Colon (tissue), 2 donors: Measurements from ENCODE around the gene KCNJ8.
"Not testable (repeated sequence)": the region's sequence is repeated elsewhere in the genome, so short reads cannot be mapped to it uniquely, and the experiment has no call there.

Source experiments
- FAIRE-seq: peaks from 2 replicates; lab custom pipeline; 2012; peaks lifted over from hg19 to GRCh38; lab: Jason Lieb, UNC
- donor health status: control.
- donor health status: control.

KCNJ8 gene

DNA sequence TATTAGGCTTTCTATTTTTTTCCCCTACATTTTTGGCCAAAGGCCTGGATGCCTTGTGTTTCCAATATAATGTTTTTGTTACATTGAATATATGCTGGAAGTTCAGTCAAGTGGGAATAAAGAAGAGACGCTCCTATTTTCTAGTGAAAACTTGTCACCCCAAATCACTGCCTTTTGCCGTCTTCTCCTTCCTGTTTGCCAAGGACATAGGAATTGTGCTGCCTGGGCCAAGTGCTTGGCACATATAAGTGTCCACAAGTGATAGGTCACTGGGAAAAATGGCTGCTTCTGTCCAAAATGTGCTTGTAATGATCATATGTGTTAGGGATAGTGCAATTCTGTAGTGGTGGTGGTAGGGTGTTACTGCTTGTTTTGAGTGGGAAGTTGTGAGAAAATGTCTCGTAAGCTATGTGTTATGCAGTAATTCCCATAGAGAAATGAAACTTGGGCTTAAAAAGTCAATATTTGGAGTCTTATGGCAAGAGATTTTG, 11.6 kb upstream of the KCNJ8 start:
- no peak for FAIRE-seq

DNA sequence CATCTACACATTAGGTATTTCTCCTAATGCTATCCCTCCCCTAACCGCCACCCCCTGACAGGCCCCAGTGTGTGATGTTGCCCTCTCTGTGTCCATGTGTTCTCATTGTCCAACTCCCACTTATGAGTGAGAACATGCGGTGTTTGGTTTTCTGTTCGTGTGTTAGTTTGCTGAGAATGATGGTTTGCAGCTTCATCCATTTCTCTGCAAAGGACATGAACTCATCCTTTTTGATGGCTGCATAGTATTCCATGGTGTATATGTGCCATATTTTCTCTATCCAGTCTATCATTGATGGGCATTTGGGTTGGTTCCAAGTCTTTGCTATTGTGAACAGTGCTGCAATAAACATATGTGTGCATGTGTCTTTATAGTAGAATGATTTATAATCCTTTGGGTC, 8.2 kb upstream of the KCNJ8 start:
- not testable (repeated sequence) for FAIRE-seq

DNA sequence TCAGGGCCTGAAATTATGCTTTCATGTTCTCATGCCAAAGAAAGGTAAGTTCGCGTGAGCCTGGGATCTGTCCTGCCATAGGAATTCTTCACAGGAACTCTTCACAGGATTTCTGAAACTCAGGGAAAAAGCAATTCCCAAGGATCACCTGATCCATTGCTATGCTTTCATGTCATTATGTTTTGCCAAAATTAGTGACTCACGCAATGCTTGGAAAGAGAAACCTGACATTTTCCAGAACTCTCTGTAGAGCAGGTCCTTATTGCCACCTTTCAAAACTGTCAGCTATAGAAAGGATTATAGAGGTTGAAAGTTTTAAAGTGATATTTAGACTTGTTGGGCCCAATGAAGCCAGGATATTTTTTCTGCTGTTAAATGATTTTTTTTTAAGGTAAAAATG, 6.3 kb upstream of the KCNJ8 start:
- no peak for FAIRE-seq

DNA sequence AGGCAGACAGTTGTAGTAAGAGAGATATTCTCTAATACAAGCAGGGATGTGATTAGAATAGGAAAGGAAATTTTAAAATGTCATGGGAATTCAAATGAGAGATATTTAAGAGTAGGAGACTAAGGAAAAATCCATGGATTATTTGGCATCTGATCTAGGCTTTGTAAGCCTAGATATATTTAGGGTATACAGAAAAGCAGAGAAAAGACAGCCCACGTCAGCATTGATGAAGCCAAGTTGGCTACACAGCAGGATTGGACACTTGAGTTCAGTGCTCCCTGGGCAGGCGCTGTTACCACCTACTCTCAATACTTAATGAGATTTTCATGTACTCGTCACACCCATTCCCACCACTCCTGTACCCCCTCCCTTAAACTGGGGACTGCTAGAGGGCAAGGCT, 1.7 kb upstream of the KCNJ8 start:
- FAIRE-seq, result no peak

DNA sequence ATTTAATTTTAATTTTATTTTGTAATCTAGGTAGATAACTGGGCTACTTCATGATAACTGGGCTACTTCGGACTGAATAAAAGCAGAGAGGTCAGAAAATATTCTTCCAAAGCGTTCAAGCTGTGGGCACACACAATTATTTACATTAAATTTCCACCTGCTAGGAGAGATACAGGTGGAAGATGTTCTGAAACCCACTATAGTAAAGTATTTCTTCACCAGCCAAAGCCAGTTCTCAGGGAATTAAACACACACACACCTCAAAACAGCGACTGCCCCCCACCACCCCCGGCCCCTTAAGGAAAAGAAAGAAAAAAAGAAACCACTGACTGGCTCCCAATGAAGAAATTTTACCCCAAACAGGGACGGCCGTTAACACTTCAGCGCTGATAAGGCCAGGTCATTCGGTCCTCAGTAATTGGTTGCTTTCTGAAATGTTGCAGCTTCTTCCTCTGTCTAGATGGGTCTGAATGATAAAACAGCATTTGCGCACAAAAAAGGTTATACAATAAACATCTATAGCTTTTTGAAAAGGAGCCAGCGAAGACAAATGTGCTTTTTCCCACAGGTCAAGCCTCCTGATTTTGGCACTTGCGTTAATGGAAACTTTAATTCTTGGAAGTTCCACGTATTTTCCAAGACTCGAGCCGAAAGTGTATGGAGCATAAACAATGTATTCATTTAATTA, 771 bp upstream of the KCNJ8 start:
- no peak for FAIRE-seq

DNA sequence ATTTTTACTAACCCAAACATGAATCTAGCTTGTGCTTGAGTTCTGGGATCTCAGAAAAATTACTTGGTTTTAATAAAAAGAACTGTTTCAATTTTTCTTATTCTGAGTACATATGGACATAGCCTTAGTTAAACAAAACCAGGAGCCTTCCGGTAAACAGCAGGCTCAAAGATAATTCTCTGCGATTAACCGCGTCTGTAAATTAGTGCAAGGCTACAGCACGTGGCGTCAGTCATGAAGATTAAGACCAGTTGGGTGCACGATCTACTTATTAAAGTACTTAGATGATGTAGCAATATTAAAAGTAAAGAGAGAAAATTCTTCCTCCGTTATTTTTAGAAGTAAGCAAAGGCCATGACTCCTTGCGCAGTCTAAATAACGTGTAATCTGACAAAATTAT, 700 bp downstream of the KCNJ8 start:
- FAIRE-seq, result no peak

DNA sequence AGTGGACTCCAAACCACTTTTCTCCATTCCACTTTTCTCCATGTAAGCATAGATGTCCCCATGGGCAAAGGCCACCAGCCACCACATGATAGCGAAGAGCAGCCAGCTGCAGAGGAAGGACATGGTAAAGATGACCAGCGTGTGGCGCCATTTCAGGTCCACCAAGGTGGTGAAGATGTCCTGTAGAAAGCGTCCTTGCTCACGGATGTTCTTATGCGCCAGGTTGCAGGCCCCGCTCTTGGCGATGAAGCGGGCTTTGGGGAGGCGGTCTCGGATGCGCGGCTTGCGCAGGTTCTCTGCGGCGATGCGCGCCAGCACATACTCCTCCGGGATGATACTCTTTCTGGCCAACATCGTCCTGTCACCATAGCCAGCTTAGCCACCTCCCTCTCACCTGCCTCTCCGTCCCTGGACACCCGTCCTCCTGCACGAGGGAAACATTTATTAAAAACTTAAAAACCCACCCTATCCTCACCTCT, 1.2 kb downstream of the KCNJ8 start:
- FAIRE-seq, result no peak

DNA sequence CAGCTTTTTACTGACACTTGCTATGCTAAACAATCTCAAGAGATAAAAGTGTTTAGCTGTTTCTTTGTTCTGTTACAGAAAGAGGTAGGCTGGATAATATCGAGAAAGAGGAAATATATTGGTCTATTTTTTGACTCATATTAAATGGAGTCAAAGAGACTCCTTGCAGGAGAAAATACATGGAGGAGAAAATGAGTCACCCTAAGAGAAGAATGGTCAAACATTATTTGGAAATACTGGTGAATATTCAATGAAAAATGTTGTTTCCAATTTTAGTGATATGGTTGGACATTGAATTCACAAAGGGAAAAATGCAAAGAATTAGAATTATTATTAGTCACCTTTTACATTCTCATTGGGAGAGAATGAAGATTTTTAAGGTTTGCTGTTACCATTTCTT, 3.2 kb downstream of the KCNJ8 start:
- peak; percentile 43 for FAIRE-seq

DNA sequence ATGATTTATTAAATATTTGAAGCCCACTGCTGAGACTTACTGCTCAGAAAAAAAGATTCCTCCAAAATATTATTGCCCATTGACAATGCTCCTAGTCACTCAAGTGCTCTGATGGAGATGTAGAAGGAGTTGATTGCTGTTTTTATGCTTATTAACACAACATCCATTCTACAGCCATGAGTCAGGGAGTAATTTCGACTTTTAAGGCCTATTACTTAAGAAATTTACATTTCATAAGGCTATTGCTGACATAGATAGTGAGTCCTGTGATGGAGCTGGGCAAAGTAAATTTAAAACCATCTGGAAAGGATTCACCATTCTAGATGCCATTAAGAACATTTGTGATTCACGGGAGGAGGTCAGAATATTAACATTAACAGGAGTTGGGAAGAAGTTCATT, 5.2 kb downstream of the KCNJ8 start:
- FAIRE-seq, result no peak

DNA sequence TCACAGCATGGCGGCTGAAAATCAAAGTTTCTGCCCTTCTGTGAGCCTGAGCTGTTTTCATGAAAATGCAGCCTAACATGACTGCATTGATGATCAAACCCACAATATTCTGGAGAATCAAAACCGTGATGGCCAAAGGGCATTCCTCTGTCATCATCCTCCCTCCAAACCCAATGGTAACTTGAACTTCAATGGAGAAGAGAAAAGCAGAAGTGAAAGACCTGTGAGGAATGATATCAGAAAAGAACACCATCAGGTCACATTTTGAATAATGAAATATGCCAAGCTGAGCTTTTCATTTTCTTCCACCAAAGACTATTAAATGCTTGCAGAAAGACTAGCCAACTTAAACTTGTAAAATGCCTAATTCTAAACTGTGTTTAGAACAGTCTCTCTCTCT, 8.1 kb downstream of the KCNJ8 start:
- no peak for FAIRE-seq

DNA sequence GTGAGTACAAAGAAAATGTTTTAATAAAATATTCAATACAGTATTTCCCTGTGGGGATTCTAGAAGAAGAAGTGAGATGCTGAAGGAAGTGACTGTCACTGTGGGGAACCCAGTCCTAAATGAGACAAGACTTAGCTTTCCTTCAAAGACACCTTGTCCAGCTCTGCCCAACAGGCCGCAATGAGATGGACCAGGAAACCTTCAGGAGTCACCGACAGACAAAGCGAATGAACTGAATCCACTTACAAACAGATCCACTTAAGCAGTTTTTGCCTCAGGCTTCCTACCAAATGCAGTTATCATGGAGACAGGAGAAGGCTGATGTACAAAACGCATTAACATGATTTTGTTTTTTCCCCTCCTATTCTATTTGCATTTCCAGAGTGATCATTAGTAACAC, 9.6 kb downstream of the KCNJ8 start:
- no peak for FAIRE-seq

DNA sequence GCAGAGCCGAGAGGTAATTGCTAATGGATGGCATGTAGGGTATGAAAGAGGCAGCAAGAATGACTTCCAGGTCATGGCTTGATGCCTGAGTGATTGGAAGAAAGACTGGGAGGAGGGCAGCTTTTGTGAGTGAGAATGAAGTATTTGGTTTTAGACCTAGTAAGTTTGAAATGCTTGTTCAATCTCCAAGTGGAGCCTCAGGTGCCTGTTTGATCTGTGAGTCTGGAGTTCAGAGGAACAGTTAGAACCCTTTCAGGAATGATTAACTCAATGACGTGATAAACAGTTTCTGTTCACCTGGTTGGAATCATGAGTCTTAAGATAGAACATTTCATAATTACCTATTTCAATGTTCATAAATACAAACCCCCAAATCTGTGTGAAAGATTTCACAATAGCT, 10.4 kb downstream of the KCNJ8 start:
- FAIRE-seq, result no peak

DNA sequence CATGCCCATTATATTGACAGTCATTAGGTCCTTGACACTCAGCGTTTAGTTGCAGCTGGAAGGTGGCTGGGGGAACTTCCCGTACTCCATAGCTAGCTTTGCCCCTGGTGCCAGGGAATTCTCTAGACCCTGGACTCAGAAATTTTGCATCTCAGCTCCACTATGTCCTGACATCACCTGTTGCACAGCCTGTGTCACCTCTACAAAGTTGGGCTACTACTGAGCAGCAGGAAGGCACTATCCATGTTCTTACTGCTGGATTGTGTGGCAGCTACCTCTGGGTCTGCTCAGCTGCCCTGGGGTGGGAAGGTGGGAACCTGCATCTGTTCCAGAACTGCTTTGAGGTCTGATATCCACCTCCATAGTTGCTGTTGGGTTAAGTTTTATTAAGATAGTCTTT, 11.0 kb downstream of the KCNJ8 start:
- FAIRE-seq, result no peak

DNA sequence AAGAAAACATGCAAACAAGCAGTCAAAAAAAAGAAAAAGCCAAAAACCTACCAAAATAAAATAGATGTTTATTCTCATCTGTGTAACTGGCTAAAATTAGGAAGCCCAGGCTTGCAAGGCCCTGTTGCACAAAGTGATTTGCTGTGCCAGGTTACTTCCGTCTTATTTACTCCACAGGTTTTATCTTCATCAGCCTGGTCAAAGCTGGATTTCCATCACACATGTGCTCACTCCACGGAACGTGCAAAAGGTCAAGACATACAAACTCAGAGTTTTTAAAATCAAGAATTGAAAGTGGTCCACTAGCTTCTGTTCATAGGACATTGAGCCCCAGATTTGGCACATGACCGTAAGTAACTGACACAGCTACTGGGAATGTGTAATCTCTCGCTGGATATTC, 14.8 kb downstream of the KCNJ8 start:
- FAIRE-seq, result no peak

DNA sequence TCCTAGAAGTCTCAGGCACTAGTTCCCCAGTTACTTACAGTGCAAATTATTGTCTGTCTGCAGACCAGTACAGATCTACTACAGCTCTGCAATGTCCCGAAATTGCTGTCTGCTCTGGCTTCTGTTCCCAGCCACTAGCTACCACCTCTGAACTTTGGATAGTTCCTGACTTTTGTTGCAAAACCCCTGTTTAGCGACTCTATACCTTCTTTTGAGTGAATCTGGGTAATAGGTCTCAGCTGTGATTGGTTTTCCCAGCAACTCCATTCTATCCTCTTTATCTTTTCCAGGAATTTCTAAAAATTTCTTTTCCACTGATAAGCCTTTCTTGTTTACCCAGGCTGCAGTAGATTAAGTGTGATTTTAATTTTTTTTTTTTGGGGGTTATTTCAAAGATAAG, 16.8 kb downstream of the KCNJ8 start:
- FAIRE-seq, result no peak

DNA sequence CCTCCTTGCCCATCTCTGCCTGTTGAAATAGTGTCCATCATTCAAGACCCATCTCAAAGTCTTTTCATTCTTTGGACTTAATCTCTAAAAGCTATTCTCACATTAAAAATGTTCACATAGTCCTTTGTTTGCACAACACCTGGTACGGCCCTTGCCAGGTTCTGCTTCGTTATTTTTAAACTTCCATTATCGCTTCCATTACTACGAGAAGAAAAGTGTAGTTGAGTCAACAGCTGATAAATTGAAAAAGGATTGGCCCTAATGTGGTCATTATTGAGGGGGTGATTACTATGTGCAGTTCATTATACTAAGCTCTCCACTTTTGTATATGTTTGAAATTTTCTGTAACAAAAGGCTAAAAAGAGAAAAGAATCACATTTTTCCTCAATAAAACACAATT, 17.8 kb downstream of the KCNJ8 start:
- FAIRE-seq, result no peak

DNA sequence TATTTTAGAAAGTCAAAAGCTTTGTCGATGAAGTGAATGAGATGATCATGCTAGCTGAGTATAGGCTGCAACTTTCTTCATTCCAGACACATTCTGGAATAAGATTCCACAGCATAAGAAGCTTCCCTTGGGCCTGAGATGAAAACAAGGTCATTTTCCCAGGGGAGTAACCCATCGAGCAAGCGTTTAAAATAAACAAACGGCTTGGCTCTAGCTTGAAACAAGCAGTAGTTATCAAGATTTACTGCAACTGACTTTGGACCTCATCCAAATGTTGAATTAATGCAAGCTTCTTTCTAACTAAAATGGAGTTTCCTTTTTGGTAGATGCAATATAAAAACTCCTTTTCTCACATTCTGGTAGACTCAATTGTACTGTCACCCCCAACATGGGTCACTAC, 23.0 kb downstream of the KCNJ8 start:
- no peak for FAIRE-seq

DNA sequence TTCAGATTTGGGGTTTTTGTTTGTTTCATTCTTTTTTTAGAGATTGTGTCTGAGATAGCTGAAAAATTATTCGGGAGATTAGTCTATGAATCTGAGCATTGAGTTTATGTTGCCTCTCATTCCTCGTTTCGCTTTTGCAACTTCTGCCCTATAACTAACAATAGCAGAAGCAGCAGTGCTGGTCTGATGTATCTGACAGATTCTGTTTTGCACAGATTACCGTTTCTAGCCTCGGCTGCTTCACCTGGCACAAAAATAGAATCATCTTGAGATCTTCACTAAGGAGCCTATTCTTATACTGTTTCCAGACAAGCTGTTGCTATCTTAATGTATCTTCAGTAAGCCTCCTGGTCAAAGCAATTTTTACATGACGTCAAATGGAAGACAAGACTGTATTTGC, 29.2 kb downstream of the KCNJ8 start:
- no peak for FAIRE-seq

DNA sequence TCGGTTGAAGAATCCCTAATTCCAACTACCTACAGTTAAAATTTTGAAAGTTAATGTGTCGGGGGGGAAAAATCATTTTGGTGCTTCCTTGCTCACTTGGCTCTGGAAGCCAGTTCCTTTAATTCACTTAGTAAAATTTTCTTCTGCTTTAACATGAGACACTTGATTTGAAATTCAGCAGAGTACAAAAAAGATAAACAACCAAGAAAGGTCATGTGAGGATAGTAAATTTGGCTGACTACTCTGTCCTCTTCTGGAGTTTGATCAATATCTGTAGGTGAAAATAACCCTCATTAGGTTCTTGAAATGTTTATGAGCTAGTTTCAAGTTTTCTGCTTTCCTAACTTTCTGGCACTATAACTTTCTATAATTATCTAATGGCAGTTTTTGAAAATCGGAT, 43.4 kb downstream of the KCNJ8 start:
- no peak for FAIRE-seq

DNA sequence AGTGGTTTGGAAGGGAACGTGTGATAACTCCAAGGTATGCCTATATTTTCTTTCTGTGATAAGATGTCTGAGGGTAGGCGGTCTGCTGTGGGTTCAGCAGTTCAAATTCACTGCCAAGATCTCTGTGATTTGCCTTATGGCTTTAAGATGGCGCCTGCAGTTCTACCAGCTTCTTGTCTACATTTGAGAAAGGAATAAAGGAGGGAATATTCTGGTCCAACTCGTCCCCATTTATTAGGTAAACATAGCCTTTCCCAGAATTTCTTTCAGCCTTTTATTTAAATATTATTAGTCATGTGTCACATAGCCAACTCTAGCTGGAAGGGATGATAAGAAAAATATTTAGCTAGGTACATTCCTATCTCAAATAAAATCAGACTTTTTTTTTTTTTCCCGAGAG, 48.8 kb downstream of the KCNJ8 start:
- FAIRE-seq, result no peak

DNA sequence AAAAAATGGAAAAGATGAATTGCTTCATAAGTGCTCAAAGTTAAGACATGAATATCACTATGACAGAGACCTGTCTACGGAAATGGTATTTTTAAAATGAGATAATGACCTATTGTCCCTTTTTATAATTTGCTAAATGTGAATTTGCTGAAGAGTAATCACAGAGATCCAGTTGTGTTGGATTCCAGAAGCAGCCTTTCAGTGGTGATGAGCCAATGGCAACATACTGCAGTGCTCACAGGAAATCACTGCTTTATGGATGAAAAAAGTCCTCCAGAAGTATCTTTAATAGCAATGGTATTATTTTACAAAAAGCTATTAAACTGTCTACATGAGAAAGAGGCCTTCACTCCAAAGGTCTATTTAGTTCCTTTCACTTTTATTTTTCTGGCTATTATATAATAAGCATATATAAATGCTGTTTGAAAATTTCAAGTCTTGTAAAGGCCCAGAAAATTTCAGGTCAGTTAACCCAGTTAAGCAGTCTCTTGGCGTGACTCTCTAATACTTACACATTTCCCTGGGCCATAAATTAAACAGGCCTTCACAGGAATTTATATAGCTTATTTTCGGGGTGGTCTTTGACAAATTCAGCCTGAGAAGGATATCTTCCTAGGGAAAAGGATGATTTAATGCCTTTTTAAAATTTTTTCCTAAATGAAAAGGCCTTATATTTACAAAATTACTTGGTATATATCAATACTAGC, 55.4 kb downstream of the KCNJ8 start:
- FAIRE-seq, result no peak

DNA sequence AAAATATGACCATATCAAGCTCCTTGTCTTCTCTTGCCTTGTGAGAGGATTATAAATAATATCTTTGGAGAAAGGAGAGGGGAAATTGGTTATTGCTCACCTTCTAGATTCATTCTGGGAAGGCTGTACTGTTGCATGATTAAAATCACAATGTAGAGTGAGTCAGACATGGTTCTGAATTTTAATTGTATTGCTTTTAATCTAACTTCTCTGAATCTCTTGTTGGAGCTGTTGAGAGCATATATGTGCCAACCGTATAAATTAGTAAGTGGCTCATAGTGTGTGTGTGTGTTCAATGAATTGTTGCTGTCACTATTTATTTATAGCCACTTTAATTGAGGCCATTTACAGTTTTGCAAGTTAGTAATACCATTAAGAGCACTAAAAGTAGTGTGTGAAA, 56.1 kb downstream of the KCNJ8 start:
- FAIRE-seq, result no peak

DNA sequence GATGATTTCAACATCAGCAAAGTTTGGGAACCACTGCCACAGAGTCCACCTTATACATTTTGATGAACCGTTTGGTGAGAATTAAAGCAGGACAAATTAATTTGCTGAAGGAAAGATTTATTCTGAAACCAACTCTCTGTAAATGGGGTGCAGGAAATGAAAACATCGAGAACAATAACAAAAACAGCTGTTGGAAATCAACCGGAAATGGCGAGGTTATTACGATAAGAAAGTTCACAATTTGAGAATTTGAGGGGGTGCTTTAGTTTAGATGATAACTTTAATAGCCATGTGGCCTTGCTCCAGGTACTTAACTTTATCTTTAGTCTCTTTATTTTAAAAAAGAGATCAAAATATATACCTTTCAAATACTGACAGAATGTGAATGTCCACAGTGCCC, 56.7 kb downstream of the KCNJ8 start:
- no peak for FAIRE-seq

DNA sequence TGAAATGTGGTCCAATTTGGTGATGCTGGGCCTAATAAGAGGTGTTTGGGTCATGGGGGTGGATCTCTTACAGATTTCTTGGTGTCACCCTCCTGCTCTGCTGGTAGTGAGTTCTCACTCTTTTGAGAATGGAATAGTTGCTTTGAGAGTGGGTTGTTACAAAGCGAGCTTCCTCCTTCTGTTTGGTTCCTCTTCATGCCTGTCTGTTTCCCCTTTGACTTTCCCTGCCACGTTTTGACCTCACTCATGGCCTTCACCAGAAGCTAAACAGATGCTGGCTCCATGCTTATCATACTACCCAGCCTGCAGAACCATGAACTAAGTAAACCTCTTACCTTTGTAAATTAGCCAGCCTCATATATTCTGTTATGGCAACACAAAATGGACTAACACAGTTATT, 59.1 kb downstream of the KCNJ8 start:
- no peak for FAIRE-seq
